Activated T-helper 1 cell treated with anti-CD3 and anti-CD28 coated beads, Interleukin-2, amount 50 U/mL, for 16 hours (primary cell): ENCODE results near the gene EP400.
A peak's percentile ranks its signal among the peaks of the same experiment; 100 is the strongest.

Experiments
- DNase-seq, 2 donors: peaks; one replicate each; pipeline ENCODE4 v3.0.0-alpha.2; 2020; ENCODE audit warnings: low read depth in 1 of 2, low spot score in 1 of 2

The EP400 gene, protein sequence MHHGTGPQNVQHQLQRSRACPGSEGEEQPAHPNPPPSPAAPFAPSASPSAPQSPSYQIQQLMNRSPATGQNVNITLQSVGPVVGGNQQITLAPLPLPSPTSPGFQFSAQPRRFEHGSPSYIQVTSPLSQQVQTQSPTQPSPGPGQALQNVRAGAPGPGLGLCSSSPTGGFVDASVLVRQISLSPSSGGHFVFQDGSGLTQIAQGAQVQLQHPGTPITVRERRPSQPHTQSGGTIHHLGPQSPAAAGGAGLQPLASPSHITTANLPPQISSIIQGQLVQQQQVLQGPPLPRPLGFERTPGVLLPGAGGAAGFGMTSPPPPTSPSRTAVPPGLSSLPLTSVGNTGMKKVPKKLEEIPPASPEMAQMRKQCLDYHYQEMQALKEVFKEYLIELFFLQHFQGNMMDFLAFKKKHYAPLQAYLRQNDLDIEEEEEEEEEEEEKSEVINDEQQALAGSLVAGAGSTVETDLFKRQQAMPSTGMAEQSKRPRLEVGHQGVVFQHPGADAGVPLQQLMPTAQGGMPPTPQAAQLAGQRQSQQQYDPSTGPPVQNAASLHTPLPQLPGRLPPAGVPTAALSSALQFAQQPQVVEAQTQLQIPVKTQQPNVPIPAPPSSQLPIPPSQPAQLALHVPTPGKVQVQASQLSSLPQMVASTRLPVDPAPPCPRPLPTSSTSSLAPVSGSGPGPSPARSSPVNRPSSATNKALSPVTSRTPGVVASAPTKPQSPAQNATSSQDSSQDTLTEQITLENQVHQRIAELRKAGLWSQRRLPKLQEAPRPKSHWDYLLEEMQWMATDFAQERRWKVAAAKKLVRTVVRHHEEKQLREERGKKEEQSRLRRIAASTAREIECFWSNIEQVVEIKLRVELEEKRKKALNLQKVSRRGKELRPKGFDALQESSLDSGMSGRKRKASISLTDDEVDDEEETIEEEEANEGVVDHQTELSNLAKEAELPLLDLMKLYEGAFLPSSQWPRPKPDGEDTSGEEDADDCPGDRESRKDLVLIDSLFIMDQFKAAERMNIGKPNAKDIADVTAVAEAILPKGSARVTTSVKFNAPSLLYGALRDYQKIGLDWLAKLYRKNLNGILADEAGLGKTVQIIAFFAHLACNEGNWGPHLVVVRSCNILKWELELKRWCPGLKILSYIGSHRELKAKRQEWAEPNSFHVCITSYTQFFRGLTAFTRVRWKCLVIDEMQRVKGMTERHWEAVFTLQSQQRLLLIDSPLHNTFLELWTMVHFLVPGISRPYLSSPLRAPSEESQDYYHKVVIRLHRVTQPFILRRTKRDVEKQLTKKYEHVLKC (N-terminal part only)

DNA sequence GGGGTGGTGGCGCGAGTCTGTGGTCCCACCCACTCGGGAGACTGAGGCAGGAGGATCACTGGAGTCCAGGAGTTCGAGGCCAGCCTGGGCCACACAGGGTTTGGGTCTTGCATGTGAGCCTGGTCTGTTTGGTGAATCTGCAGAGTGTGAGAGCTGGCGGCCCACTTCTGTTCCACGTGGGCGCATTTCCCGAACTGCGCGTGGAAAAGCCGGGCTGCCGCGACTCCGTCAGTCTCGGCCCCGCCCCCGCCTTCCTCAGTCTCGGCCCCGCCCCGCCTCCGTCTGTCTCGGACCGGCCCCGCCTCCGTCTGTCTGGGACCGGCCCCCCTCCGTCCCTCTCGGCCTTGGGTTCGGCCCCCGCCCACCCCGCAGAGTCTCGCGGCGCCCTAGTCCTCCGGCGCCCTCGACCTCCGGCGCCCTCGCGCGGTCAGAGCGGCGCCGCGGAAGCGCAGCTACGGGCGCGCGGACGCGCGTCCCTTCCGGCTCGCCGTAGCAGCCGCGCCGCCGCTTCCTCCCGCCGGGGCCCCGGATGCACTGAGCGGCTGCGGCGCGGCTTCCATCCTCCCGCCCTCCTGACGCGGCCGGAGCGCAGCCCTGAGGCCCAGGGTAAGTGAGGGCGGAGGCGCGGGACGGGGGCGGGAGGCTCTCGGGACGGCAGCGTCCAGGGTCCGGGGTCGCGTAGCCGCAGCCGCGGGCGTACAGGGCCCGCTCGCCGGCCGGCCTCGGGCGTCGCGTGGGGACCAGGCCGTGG, at the start of gene EP400:
TSS of gene EP400 (plus strand) at position 512 of the 751 bp plus-strand sequence. CDS start 10,678 bp downstream, outside the sequence.
- DNase-seq = peak; percentile 92 to 93

DNA sequence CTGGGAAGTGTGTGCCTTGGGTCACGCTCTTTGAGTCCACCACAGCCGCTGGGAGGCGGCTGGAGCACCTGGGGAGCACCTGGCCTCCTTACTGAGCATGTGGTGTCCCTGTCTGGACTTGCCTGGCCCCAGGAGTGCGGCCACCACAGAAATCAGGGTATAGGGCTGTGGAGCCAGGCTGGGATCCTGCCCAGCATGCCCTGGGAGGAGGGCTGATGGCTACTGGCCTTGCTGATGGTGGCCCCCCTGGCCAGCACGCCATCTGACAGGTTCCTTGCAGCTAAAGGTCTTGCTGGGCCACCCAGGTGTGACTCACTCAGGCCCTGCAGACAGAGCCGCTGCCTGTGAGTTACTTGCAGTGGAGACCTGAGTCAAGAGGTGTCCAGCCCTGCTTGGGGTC, 49.3 kb upstream of the EP400 start:
- DNase-seq = no peak

DNA sequence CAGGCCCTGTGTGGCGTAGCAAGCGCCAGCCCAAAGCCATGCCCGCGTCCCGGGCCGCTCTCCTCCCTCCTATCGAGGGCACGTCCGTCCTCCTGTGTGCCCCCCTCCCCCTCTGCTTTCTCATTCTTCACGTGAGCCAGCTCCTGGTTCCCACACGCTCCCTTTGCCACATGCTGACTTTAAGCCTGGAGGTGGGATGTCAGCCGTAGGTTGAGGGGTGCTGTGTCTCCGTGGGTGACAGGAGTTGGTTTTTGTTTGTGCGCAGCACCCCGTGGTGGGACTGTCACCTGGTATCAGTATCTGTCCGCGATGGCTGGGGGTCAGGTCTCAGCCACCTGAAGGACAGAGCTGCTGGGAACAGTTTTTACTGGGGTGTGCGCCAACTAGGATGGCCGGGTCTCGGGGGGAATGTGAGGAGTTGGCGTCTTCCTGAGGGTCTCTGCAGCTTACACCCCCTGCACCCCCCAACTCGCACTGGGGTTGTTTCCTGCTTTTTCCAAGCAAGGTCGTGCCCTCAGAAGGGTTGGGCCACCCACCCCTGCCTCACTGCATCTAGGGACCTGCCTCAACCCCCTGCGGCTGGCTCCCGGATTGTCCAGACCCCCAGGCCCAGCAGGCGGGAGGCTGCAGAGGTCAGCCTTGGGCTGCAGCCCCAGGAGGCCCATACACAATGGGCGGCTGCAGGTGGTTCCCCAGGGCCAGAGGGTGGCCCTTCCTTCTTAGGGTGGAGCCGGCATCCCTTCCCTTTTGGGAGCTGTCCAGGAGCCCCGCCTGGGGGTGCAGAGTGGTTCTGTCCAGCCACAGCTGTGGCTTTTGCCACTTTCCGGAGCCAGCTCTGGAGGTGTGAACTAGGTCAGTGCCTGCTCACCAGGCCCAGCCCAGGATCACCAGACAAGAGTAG, 48.1 kb upstream of the EP400 start:
- no peak for DNase-seq

DNA sequence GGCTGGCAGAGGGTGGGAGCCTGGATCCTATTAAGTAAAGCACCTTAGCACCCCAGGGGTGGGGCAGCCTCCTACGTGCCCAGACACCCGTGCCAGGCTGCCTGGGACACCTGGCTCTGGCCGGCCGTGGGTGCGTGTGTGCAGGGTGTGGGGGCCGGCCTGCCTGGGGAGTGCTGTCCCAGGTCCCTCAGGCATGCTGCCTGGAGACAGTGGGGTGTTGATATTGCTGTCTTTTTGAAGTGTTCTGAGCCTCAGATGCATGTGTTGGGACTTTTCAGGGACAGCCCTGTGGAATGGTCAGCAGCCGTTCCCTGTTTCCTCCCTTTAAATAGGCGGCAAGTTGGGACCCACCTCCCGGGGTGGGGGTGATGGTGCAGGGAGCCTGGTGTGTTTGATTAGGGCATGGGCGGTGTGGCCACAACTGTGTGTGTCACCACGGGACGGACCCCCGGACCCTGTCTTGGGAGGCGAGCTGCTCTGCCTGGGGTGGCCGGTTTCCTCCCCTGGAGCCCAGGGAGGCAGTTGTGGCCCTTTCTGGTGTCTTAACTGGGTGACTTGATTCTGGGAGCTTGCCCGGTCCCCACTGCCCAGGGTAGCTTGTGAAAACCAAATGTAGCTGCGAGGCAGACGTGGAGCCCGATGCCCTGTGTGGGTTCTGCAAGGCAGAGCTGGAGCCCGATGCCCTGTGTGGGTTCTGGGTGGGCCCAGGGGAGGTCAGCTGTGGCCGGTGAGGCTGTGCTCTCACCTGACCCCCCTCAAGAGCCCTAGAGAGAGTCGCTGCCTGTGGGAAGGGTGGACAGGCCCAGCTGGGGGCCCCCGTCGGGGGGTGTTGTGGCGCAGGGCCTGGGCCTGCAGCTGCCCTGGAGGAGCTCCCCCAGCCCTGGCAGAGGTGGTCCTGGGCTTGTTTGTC, 47.2 kb upstream of the EP400 start:
- DNase-seq = no peak

DNA sequence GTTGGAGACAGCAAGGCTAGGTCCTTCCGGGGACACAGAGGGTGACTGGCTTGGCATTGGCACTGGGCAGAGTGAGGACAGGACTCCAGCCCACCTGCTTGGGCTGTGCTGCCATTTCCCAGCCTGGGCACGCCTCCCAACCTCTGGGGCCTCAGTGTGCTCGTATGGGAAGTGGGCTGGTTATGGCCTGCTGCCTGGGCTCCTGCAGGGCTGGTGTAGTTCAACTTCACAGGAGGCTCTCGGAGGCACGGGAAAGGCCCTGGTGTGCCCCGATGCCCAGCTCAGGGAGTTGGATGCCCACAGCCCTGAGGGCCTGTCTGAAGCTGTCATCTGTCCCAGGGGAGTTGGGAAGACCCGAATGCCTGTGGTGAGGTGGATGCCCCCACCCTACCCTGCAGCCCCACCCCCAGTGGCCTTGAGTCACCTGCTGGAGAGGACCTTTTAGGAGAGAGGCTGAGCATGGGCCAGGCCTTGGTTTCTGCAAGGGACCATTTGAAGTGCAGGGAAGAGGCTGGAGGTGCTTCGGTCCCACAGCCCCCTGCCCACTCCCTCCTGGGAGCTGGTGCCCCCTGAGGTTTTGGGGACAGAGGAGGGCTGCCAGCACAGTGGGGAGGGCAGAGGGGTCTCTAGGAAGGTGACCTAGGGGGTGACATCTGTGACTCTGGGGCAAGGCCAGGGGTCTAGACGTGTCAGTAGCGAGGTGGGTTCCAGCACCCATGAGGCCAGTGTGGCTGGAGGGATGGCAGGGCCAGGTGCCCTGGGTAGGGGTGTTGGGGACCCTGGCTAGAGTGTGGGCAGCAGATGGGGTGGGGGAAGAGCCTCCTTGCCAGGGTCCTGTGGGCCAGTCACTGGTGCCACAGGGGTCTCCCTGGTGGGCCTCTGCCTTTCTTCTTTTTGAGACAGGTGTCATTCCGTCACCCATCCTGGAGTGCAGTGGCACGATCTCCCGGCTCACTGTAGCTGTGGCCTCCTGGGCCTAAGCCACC, 46.2 kb upstream of the EP400 start:
- no peak for DNase-seq

DNA sequence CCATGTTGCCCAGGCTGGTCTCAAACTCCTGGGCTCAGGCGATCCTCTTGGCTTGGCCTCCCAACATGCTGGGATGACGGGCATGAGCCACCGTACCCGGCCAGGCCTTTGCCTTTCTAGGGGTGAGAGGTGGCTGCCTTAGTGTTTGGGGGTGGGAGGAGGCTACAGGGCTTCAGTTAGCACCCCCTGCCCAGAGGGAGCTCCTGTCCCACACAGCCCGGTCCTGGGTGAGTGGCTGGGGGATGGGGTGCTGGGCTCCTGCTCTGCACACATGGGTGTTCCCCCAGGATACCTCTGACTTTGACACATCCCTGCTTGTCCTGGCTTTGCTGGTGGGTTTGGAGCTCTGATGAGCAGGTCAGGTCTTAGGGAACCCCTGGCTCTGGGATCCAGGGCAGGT, 45.4 kb upstream of the EP400 start:
- DNase-seq = no peak

DNA sequence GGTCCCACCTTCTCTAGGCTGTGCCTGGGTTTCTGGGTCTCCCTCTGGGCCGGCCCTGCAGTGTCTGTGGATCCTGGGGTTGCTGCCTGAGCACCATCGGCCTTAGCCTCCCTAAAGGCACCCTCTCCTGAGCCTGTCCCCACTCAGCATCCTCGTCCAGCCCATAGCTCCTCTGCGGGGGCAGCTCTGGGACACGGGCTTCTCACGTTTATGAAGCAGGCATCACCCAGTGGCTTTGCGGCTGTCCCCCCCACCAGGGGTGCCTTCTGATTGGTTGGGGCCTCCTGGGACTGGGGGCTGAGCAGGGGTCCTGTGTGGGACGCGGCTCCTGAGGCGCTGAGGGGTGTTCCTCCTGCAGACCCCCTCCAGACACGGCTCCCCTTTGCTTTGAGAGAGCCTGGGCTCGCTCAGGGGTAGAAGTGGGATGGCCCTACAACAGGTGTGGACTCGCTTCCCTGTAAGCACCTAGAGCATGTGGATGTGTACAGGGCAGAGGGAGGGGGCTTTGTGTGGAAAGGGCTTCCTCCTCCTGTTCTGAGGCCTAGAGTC, 44.6 kb upstream of the EP400 start:
- no peak for DNase-seq

DNA sequence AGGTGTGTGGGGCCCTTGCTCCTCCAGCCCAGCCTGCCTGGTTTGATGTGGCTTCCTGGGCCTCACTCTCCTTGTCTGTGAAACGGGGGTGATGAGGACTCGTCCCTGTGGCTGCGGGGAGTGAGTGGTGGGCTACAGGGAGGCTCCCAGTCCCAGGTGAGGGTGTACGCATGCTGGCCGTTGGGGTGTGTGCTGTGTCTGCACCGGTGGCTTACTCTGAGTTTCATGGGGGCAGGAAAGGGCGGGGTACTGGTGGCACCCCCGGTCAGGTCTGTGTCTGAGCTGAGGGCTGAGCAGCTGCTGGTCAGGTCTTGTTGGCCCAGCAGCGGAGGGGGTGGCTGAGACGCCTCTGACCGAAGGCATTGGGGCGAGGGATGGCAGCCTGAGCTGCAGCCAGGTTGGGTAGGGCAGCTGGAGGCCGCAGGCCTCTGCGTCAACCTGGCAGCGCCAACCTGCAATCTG, 44.1 kb upstream of the EP400 start:
- no peak for DNase-seq

DNA sequence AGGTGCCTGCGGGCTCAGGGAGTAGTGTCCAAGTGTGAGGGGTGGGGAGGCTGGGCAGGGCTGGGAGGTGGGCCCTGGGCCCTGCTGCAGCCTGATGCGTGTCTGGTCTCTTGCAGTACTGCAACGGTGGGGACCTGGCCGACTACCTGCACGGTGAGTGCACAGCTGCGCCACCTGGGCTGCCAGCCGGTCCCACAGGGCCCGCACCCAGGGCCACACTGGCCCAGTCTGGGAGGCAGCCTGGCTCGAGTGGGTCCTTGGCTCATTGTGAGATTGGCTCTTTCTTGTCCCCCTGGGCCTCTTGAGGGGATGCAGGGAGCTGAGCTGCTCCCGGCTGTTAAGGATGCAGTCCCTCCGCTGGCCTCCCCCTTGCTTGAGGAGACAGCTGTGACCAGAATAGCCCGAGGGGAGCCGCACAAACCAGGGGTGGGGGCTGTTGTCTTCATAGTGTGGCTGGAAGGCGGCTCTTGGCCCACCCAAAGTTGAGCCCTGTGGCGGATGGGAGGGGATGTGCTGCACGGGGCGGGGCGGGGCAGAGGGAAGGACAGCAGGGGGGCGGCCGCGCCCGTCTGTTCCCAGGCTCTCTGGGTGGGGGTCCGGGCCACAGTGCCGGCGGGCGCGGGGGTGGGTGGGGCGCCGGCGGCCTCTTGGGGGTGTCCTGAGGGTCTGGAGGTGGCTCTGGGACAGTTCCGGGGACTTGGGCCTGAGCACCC, 42.2 kb upstream of the EP400 start:
- DNase-seq = no peak

DNA sequence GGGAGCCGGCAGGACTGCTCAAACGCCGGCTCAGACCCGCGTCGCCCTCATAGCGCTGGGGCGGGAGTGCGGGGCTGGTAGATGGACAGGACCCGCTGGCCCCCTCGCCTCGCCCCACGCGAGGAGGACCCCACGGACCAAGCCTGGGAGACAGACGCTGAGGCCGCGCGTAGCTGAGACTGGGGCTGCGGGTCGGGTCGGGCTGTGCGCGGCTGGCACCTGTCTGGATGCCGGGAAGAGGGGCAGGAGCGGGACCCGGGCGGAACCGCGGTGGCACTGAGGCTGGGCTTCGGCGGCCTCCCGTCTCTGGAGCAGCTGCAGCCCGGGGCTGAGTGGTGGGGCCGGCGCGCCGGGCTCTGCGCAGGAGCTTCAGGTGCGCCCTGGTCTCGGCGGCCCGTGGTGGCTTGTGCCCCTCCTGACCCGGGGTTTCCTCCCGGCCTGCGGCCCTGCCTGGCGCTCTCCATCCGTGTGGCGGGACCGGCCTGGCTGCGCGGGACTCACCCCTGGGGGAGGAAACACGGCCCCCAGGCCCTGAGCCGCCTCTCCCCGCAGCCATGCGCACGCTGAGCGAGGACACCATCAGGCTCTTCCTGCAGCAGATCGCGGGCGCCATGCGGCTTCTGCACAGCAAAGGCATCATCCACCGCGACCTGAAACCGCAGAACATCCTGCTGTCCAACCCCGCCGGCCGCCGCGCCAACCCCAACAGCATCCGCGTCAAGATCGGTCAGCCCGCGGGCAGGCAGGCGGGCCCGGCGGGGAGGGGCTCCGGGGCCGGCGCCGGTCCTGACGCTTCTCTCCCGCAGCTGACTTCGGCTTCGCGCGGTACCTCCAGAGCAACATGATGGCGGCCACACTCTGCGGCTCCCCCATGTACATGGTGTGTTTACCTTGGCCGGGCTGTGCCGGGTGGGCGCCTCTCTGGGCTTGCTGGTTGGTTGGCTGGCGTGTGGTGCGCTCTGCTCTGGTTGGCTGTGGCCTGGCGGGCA, 41.4 kb upstream of the EP400 start:
- DNase-seq = no peak

DNA sequence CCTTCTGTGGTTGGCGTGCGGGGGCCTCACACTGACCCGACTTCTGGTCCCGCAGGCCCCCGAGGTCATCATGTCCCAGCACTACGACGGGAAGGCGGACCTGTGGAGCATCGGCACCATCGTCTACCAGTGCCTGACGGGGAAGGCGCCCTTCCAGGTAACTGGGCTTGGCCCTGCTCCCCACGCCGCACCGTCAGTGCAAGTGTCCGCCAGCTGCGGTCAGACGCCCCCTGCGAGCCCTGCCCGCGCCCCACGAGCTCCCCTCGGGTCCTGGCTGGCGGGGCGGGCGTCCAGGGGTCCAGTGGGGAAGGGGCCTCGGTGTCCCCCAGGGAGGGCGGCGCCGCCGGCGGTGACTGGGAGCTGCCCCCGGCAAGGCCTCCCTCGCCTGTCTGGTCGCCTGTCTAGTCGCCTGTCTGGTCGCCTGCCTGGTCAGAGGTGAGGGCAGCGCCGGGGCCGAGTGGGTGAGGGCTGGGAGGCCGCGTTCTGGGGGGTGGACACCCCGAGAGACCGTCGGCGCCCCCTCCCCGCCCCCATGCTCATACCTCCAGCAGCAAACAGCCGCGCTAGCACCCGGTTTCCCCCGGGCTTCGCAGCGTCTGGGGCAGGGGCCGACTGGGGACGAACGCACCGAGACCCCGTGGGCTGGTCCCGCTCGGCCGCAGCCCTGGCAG, 40.5 kb upstream of the EP400 start:
- no peak for DNase-seq

DNA sequence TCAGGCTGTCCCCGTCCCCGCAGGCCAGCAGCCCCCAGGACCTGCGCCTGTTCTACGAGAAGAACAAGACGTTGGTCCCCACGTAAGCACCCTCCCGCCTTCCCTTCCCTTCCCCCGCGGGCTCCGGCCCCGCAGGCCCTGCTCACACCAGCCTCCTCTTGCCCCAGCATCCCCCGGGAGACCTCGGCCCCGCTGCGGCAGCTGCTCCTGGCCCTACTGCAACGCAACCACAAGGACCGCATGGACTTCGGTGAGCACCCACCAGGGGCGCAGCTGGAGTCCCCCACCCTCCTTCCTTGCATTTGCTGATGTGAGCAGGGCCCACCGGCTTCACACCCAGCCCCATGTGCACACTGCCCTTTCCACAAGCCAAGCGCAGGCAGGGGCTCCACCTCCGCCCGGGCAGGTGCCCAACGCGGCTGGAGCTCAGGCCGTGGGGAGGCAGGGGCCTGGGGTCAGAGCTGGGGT, 40.0 kb upstream of the EP400 start:
- no peak for DNase-seq

DNA sequence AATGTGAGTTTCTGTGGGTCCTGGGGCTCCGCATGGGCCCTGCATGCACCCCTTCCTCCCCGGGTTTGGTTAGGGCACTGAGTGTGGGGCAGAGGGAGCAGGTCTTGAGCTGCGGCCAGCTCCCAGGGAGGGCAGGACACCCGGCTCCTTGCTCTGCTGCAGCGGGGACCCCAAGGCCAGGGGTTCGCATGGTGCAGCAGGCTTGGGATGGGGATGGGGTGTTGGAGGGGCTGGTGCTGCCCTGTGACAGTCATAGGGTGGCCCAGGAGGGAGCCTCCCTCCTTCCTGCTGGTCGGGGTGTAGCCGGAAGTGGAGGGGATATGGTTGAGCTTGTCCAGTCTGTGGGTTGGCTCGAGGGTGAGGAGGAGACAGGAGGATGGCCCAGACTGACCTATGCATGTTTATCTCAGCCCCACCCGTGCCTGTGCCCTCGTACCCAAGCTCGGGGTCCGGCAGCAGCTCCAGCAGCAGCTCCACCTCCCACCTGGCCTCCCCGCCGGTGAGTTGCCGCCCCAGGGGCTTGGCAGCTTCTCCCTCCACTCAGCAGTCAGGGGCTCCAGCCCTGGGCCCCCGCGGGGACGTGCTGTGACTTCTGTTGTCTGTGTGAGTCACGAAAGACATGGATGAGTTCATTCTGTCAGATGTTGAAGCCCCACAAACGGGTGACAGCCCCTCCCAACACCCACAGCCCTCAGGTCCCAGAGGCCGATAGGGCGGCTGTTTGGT, 39.3 kb upstream of the EP400 start:
- DNase-seq = no peak
